Stimulated activated CD4-positive, alpha-beta T cell treated with anti-CD3 and anti-CD28 coated beads, Interleukin-1b, Interleukin-23, amount 100 ng/mL, for 48 hours (primary cell): ENCODE data around the gene ESRP2.

Experiments used
- DNase-seq: peaks from one replicate; pipeline ENCODE4 v3.0.0-alpha.2; 2020

ESRP2 gene

GRCh38 chr16:68214726-68215125 lies 21.2 kb downstream of the ESRP2 start:
- no peak for DNase-seq

- no peak for DNase-seq
These were observed 29.7 kb downstream of the ESRP2 start for GRCh38 chr16:68206245-68206644.

GRCh38 chr16:68202091-68202519 lies 33.8 kb downstream of the ESRP2 start:
- DNase-seq: no peak

- no peak for DNase-seq
These were observed 35.7 kb downstream of the ESRP2 start for GRCh38 chr16:68200088-68200783.

- DNase-seq: no peak
These were observed 38.7 kb downstream of the ESRP2 start for GRCh38 chr16:68197250-68197649.

- no peak for DNase-seq
These were observed 41.7 kb downstream of the ESRP2 start for GRCh38 chr16:68194251-68194650.

GRCh38 chr16:68190736-68191510 lies 45.0 kb downstream of the ESRP2 start:
- no peak for DNase-seq

GRCh38 chr16:68190081-68190480 lies 45.8 kb downstream of the ESRP2 start:
- no peak for DNase-seq

GRCh38 chr16:68188170-68188569 lies 47.8 kb downstream of the ESRP2 start:
- DNase-seq: no peak

GRCh38 chr16:68187505-68187904 lies 48.4 kb downstream of the ESRP2 start:
- DNase-seq: no peak

- no peak for DNase-seq
These were observed 49.0 kb downstream of the ESRP2 start for GRCh38 chr16:68186877-68187276.

- no peak for DNase-seq
These were observed 52.9 kb downstream of the ESRP2 start for GRCh38 chr16:68183046-68183445.

- no peak for DNase-seq
These were observed 56.1 kb downstream of the ESRP2 start for GRCh38 chr16:68179855-68180254.

- no peak for DNase-seq
These were observed 56.6 kb downstream of the ESRP2 start for GRCh38 chr16:68179196-68179795.
